Dermis blood vessel endothelial cell (primary cell): Measurements from ENCODE around the gene TBC1D17. TPM values are rescaled to one million over a fixed set of nuclear protein-coding genes. Genes with fewer than 3 reads are reported as not detected.

ENCODE experiments used
- DNase-seq: peaks from one replicate; pipeline ENCODE4 v3.0.0; 2010
- total RNA-seq: library from RNA; depleted of rRNA; stranded (reverse); fragments of >200 nt; gene quantifications from 2 replicates; pipeline ENCODE4 v1.2.3, GENCODE V29; 2014

TBC1D17 gene
- total RNA-seq, 1 donor from 2014 or later: 7.5 TPM

DNA sequence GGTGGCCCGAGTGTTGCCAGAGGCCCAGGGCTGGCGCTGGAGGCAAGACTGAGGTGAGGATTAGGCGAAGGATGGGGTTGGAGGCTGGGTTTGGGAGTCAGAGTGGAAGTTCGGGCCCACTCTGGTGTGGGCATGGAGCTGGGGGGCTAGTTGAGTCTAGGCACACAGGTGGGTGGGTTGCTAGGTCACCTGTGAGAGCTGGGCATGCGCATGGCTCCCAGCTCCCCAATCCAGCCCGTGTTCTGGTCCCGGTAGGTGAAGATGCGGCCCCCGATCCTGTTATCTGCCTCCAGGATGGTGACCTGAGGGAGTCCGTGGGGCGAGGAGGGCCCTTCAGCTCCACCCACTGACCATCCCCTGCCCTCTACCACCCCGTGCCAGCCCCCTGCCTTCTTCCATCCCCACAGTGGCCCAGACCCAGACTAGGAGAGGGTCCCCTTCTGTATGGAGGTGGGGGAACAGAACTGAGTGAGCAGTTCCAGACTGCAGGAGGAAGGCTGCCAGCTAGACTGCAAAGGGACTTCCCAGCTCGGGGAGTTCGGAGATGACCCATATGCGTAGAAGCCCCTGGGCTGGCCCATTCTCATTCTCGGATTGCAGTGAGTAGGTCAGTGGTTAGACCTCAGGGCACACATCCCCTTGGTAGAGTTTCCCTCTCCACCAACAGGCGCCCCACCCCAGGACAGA is 17.5 kb downstream of the TBC1D17 start:
- DNase-seq: no peak

DNA sequence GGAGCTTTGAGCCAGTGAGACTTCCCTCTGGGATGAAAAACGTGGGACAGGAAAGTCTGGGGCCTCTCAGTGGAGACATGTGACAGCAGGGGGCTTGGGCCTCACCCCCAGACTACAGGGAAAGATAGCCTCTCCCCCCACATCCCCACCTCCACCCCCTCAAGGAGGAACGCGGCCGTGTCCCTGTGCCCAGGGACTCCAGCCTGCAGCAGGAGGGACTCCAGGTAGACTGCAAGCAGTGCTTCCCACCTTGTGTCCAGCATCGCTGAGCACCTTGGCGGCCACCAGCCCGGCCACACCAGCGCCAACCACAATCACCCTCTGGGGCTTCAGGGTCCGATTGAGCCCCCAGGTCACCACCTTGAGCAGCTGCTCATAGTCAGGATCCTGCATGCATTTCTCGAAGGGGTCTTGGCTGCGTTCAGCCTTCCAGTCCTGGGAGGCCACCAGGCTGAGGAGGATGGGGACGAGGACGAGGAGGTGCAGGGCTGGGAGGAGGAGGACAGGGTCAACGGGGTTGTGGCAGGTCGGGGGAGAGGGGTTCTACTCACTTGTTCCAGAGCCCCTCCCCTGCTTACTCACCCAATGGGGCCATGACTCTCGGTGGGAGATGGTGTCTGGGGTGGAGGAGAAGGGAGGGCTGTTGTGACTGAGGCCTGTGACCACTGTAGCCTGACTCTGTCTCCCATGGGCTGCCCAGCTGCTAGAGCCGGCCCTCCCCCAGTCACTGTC is 18.2 kb downstream of the TBC1D17 start:
- DNase-seq: no peak

DNA sequence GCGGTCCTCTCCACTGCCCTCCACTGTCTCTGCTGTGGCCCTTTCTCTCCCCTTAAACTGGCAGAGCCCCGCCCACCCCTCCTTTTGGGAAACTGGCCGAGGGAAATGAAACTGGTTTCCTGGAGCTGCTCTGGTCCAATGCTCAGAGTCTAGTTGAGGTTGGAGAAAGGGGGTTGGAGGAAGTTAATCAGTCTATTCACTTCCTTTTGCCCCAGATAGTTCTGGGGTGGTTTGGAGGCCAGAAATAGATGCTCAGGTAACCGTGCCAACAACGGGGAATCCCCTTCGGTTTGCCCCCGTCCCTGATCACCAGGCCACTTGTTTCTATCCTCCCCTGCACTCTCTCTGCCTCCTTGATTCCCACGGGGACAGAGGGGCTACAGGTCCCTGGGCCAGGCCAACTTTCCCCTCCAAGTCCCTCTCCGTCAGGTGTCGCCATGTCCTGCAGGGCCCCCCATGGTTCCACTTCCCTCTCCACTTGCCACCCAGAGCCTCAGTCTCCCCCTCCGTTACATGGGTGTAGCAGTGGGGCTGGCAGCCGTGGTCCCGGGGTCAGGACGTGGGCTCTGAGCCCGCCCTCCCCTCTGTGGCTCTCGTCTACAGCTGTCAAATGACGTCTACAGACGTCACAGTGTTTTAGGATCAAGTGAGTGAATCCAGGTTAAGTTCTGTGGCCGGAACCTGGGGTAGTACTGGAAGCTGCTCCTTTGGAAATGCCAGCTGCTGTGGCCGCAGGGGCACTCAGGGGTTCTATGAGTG is 19.5 kb downstream of the TBC1D17 start, which contains the start of gene IL4I1:
IL4I1 (minus strand) TSS at position 25 of the 759 bp plus-strand sequence. CDS start 727 bp downstream, outside the sequence.
- DNase-seq: peak; percentile 77

DNA sequence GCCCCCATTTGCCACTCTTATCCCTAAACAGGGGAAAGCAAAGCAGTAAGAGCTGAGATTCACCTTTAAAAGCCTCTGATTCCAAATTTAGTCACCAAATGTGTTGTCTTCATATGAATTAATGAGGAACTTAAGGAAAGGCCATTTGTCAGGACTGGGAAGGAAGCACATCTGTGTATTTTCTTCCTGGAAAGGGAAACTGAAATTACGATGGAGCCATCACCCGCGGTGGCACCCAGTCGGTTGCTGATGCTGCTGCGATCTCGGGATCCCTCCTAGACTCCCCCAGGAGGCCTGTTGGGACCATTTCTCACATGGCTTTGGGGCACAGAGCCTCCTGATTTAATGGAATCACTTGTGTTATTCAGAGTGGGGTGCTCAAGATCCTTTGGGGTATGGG is 26.6 kb downstream of the TBC1D17 start:
- no peak for DNase-seq

DNA sequence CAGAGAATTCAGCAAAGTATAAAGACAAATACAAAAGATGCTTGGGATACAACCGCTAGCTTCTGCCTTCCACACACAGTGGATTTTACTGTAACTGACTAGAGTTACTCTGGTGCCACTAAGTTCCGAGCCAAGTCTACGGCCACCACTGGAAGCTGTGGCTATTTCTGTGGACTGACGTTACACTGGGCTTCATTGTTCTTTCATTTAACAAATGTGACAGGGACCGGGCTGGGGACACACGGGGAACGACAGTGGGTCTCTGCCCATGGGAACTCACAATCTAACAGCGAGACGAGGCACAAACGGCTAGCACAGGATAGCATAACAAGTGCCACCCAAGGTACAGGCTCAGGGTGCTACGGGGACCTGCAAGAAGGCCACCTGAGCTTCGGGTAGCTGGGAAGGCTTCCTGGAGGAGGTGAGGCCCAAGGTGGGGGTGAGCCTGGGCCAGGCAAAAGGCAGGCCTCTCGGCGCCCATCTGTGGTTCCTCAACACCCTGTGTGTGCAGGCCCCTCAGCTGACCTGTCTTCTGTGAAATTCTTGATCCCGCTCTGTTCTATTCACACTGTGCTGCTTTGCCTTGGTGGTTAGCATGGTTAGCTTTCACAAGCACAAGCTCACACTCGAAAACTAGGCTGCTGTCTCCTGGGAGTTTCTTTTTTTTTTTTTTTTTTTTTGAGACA is 29.5 kb downstream of the TBC1D17 start:
- no peak for DNase-seq

DNA sequence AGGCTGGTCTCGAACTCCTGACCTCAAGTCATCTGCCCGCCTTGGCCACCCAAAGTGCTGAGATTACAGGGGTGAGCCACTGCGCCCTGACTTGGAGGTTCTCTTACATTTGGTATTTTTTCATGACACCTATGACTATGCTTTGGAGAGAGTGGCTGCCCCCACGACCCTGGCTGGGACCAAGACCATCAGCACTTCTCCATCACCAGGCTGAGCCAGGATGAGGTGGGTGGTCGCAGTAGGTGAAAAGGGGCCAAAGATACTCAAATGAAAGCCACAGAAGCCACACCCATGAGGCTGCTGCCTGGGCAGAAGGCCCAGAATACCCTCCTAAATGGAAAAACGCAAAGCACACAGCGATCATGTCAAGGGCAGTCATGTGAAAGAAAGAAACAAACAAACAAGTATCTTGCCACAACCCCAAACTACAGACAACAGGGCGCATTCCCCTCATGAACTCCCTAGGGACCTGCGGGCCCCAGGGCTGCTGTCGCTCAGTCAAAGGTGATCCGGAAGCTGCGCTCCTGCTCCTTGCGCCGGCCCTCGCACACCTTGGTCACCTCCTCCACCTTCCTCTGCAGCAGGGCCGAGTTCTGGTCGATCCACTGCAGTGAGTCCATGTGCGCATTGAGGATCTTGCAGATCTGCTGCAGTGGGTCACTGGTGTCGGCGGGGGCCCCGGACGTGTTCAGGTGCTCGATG is 30.4 kb downstream of the TBC1D17 start:
- no peak for DNase-seq

DNA sequence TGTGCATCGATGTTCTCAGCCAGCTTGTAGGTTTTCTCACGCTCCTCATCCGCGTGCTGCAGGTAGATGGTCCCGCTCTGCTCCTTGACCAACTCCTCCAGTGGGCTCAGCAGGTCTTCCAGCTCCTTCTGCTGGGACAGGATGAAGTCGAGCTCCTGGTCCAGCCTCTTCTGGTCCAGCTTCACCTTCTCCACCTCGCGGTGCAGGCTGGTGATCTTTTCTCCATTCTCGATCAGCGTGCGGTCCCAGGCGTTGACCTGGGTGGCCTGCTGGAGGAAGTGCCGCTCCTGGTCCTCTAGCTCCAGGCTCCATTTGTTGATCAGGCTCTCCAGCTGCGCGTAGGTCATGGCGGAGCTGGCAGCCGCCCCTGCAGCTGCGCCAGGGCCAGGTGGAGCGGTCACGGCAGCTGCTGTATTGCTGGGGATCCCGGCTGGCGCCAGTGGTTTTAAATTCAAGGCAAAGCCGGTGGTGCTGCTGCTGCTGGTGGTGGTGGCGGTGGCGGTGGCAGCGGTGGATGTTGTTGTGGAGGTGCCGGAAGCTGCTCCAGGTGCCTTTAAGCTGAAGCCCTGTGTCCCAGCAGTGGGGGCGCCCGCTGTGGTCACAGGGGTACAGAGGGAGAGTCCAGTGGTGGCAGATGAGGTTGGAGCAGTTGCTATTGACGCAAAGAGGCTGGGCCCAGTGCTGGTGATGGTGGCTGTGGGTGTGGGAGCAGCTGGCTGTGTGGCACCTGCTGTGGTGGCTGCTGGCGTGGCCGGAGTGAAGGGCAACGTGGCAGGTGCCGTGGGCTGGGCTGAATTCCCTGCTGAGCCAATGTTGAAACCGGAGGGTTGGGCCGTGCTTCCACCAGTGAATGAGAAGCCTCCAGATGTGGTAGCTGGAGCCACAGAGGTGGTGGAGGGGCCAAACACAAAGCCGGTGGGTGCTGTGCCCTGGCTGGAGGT is 31.2 kb downstream of the TBC1D17 start:
- no peak for DNase-seq

DNA sequence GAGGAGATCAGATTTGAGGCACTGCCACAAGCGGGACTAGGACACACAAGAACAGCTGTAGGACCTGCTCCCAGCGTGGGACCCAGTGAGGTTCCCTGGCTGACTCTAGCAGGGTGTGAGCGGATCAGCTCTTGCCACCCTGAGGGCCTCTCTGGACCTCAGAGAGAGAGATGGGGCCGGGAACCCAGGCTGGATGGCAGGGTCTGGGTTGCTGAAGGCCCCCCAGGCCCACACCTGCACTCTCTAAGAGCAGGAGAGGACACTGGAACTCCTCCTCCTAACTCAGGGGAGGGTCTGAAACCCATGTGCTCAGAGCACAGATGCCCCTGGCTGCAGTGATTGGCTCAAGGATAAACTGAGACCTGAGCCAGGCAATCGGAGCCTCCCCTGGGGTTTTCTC is 32.7 kb downstream of the TBC1D17 start:
- DNase-seq: no peak

DNA sequence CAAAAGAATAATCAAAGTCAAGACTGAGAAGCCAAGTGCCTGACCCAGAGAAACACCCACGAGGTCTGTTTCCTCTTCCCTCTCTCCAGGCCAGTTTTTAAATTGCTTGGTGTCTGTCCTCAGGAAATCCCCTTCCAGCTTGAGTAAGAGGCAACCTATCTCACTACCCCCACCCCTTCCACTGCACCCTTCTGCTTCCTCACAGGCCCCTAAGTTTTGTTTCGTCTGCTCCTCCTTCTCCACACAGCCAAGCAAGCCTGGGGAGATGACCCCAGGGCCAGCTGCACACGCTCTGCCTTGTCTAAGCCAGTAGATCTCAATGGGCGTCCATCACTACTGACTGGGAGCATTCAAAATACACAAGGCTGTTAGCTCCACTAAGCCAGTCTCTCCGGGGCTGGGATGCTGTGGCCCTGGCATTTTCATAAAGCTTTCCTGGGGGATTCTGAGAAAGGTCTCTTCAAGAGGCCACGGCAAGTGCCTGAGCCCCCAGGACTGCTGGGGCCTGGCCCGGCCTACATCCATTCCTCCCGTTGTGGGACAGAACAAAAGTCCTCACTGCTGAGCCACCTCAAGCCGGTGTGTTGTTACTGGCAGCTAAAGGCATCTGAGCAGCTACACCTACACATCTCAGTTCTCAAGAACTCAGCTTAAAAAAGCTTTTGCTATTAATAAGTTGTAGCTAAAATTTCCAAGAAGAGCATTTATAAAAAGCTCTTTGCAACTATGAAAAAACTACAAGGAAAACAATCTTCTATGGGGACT is 34.1 kb downstream of the TBC1D17 start:
- DNase-seq: peak; percentile 38

DNA sequence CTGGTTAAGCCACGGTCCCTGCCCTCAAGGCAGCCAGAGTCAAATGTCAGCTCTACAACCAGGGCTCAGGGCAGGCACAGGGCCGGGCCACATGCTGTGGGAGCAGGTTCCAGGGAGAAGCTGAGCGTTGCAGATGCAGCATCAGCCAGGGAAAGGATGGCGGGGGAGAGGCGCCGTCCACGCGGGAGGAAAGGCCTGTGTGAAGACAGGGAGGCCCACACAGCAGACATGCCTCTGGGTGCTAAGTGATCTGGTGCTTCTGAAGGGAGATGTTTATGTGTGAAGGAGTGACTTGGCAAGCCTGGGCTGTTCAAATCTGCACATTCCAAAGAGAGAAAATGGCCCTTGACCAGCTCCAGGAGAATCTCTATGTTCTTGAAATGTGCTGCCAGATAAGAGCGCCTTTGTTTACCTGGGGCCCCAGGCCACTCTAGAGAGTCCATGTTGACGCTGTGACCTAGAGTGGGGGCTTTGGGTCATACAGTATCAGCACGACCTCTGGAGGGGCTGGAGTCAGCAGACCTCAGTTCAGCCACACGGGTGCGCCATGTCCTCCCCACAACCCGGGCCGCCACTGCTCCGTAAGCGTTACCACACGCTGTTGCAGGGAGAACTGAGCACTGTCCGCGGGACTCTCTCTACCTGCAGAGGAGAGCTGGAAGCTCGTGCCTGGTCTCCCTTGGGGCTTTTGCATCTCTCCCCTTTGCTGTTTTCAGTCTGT is 35.6 kb downstream of the TBC1D17 start:
- DNase-seq: no peak

DNA sequence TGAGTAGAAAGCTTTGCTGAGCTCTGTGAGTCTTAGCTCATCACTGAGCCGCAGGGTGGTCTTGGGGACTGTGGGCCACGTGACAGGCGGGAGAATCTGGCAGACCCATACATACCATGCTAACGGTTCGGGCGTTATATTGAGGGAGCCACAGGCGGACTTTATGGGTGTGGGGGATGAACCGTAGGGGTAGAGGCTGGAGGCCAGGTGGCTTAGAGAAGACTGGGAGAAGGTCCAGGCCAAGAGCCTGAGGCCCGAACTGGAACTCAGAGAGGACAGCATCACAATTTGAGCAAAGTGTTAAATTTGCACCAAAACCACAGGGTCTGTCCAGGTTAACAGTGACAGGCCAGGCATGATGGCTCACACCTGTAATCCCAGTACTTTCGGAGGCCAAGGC is 36.2 kb downstream of the TBC1D17 start:
- DNase-seq: no peak

DNA sequence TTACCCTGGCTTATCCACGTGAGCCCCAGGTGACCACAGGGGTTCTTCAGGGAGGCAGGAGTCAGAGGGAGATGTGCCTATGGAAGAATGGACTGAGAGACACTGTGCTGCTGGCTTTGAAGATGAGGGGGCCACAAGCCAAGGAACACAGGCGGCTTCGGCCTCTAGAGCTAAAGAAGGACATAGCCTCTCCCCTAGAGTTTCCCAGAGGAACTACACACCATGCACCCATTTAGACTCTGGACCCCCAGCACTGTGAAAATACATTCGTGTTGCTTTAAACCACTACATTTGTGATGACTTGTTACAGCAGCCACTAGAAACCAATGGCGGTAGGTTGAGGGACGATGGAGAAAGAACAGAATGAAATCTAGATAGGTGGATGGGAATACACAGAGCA is 37.8 kb downstream of the TBC1D17 start:
- DNase-seq: no peak

DNA sequence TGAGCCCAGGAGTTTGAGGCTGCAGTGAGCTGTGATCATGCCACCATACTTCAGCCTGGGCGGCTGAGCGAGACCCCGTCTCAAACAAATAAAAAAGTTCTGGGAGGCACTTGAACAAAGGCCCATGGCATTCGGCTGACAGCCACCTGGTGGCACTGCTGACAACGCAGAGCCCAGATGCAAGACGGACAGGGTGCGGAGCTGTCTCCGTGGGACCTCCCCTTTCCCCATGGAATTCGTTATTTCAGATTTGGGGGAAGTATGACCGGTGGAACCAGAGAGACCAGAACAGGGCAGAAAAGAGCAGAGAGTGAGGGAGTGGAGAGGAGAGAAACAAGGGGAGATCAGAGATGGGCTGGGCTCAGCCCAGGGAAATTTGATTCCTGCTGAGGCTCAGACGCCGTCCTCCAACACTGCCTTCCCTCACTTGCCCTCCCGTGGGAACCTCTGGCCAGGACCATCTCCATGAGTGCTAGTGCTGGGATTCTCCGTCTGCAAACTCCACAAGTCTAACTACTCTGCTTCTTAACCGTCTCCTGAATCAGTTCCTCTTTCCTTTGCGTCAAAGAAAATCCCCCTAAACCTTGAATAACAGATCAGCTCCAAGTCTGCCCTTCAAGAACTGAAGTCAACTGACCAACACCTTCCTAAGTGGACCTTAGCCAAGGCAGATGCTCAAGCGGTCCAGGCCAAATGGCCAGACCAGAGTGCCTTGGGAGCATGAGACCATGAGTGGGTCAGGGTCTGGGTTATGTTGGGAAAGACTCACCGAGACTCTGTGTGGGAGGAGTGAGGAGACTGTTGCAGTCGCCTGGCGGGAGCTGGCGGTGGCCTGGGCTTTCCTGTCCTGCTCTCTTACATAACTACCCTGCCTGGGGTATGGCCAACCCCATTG is 39.6 kb downstream of the TBC1D17 start:
- DNase-seq: peak; percentile 20

DNA sequence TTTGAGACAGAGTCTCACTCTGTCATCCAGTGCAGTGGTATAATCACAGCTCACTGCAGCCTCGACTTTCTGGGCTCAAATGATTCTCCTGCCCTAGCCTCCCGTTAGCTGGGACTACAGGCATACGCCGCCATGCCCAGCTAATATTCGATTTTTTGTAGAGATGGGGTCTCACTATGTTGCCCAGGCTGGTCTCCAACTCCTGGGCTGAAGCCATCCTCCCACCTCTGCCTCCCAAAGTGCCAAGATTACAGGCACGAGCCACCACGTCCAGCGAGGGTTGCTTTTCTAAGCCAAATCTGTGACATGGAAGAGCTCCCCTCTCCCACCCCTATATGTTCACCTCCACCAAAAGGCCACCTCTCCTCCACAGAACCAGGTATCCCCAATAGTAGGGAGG is 40.6 kb downstream of the TBC1D17 start:
- DNase-seq: no peak

DNA sequence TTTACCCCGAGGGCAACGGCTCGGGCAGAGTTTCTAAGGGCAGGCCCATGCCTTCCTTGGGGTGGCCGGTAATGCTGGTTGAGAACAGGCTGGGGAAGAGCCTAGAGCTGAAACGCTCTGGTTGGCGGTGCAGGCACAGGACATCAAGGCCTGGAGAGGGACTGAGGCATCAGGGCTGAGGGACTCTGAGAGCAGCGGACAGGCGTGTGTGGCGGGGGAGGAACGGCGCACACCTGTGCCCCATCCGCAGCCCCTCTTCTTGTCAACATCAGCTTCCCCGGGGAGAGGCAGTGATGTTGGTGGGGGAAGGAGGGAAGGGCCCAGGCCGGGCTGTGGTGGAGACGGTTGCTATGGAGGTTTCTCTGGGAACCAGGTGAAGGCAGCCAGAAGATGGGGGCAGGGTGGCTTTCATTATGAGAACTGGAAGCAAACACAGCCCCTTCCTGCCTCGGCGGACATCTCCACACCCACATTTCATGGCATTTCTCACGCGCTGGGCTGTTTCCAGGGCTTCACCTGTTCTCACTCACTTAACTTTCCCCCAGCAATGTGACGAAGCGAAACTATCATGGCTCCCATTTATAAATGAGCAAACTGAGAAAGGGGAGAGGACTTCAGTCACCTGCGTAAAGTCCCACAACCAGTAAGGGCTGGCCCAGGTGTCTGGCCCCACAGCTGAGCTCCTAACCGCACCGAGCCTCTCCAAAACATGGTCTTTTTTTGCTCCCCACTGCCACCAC is 43.3 kb downstream of the TBC1D17 start:
- no peak for DNase-seq

DNA sequence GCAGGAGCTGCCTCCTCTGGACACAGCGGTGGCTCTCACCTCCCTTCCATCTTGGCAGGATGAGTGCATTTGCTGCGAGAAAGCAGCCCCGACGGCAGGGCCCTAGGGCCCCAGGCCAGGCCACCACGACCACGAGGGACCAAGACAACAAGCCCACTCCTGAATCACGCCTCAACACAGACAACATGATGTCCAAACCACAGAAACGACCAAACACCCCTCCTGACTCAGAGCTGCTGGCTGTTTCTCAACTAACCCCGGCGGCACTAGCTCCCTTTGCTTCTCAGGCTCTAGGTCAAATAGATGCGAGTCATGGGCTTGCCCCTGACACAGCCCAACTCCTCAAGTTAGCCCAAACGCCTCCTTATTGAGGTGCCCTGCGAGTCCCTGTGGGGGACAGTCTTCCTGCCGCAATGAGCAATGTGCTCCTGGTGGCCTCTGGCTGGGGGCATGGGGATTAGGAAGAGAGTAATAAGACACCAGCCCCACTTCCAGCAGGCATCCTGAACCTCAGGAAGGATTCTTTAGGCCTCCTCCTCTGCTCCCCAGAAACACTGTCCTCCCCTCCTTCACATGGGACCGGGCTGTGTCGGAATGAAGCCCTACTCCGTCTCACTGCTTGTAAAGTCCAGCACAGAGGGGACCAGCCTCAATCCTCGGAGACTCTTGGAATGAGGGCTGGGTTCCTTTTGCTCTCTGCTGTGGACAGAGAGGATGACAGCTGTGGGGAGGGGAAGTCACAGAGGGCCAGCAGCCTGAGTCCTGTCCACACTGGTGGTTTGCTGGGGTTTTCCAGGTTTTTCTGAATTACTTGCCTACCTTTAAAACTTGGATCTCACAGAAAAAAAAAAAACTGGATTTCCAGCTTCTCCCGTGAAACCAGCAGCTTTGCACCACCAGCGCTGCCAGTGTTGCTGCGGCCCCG is 44.6 kb downstream of the TBC1D17 start:
- no peak for DNase-seq
